Activated CD4-positive, alpha-beta T cell treated with anti-CD3 and anti-CD28 coated beads for 48 hours (primary cell): Measurements from ENCODE around the gene SIRT2.
"Not testable (repeated sequence)": the region's sequence is repeated elsewhere in the genome, so short reads cannot be mapped to it uniquely, and the experiment has no call there.

Experiments
- DNase-seq: peaks from one replicate; pipeline ENCODE4 v3.0.0-alpha.2; 2020

SIRT2 gene

GRCh38 chr19:38842439-38843174 is 56.8 kb downstream of the SIRT2 start:
- DNase-seq: peak; percentile 71

- peak; percentile 44 for DNase-seq
Observed at GRCh38 chr19:38841787-38842438, 57.5 kb downstream of the SIRT2 start.

DNA sequence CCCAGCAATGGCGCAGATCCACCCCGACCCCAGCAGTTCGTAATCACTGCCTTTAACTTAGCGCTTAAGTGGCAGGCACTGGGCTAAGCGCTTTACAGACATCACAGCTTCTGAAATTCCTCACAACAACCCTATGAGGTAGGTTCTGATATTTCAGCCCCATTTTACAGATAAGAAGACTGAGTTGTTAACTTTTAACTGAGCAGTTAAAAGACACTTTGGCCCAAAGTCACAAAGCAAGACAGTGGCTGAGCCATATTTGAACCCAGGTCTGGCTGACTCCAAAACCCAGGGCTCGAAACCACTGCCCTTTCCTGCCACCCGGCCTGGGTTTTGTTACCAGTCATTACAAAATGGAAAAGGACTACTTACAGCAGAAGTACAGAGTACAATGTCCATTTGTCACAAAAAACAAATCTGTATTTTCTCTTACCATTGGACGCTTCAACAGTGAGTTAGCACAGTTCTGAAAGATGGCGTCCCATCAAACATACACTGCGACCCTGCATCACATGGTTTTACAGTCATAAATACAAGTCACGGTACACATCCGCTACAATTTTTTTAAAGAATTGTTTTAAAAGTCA is 58.1 kb downstream of the SIRT2 start:
- DNase-seq: no peak

- no peak for DNase-seq
Observed at GRCh38 chr19:38840583-38840968, 58.8 kb downstream of the SIRT2 start.

DNA sequence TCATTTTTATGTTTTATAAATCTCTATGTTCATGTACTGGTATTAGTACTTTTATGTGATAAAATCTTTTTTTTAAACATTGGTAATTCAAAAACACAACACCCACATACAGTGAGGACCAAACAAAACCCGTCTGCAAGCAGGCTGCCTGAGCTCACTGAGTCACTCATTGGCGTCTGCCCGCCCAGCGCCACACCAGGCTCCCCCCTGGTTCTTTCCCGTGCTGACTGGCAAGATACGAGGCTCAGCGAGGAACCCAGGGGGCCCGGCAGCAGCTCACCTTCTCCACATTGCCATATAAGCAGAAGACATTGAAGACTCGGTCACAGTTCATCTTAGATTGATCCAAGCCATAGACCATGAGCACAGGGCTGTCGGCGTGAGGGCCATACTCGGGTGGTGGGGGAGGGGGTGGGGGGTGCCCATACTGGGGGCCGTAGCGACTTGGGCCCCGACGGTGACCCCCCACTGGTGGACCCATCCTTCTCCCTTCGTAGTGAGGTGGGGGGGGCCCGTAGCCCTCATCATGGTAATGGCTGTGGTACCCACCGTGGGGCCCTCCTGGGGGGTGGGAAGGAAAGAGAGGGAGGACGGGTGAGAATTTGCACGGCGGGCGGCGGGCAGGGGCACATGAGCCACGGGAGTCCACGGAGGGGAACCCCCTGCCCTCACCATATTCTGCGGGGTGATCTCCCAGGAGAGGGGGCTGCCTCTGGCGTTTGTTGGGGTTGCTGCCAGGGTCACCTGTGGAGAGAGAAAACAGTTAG is 59.4 kb downstream of the SIRT2 start:
- DNase-seq: peak; percentile 47

GRCh38 chr19:38838986-38839761 is 60.2 kb downstream of the SIRT2 start:
- no peak for DNase-seq

- peak; percentile 80 for DNase-seq
Observed at GRCh38 chr19:38838208-38838985, 61.0 kb downstream of the SIRT2 start.

- DNase-seq: no peak
Observed at GRCh38 chr19:38837656-38838121, 61.7 kb downstream of the SIRT2 start.

DNA sequence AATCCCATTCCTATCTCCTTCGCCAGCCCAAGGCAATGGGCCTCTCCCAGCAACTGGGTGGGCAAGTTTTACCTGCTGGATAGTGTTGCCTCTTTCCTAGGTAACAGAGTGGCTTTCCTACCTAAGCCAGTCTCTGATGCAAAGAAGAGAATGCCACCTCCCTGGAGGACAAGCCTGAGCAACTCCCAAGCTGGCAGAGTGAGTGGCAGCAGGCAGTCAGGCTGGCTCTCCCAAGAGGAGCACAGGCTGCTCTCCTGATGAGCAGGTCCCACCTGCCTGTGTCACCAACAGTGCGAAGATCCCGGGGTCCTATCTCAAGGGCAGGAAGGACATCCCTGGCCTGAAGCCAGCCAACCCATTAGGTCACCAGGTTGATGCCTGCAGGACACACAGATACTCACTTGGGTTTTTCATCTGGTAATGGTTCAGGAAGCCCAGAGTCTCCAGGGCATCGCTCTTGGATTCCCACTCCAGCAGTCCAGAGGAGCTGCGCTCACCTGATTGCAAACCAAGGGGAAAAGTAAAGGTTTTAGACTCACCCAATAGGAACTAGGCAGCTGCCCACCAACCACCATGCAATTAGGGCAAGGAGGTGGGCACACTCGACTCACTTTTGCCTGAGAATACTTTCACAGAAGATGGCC is 62.3 kb downstream of the SIRT2 start:
- DNase-seq: no peak

- DNase-seq: no peak
Observed at GRCh38 chr19:38836159-38836982, 63.0 kb downstream of the SIRT2 start.

DNA sequence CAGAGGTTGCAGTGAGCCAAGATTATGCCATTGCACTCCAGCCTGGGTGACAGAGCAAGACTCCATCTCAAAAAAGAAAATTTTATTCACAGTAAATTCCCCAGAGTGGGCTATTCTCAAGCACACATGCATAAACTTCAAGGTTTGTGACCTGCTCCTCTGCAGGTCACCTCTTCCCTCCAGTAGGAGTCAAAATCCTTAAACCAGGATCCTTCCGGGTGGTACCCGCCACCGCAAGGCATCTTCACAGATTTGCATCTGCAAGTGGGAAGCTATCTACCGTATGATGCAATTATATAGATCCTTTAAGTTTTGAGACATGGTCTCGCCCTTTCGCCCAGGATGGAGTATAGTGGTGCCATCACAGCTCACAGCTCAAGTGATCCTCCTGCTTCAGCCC is 64.8 kb downstream of the SIRT2 start:
- no peak for DNase-seq

- DNase-seq: no peak
Observed at GRCh38 chr19:38834104-38834490, 65.3 kb downstream of the SIRT2 start.

DNA sequence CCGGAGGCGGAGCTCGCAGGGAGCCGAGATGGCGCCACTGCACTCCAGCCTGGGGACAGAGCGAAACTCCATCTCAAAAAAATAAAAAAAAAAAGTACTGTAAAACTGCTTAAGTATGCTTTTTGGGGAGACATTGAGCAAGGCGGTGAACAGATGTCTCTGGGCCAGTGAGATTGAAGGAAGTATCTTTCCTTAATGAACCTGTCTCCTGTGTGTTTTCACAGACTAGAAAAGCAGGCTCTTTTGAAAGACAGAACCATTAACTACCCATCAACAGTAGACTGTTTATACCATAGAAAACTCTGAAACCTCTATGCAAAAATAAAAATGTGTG is 66.4 kb downstream of the SIRT2 start:
- no peak for DNase-seq

DNA sequence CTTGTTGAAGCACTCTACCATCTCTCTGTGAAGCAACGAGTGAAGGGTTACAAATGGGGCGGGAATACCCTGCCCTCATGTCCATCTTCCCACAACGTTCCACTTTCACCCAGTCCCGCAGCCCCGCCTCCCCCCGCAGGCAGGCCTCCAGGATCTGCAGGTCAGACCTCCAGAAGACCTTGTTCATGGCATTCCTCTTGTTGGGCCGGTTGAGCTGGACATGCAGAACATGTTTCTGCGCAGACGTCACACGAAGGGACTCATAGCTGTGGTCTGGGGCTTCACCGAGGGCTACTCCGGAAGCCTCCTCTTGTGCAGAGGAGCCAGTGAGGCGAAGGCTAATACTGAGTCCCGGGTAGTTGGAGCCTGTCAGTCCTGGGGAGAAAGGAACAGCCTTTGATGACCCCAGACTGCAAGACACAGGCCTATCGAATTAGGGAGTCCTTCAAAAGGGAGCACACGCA is 68.2 kb downstream of the SIRT2 start:
- peak; percentile 36 for DNase-seq

DNA sequence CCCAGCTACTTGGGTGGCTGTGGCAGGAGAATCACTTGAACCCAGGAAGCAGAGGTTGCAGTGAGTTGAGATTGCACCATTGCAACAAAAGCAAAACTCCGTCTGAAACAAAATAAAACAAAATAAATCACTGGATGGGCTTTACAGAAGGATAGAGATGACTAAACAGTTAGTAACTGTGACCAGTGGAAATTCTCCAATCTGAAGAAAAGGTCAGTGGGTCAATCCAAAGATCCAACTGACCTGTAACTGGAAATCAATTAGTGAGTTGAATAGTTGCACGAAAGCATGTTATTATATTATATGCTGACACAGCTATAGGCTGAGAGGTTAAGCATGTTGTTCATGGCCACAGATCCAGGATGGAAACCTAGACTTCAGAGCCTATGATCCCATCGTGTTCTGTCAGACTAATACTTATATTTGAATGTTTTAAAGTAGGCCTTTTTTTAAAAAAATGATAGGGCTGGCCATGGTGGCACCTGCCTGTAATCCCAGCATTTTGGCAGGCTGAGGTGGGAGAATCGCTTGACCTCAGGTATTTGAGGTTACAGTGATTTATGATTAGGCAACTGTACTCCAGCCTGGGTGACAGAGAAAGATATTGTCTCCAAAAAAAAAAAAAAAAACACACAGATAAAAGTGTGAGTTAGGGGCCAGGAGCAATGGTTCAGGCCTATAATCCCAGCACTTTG is 69.2 kb downstream of the SIRT2 start:
- no peak for DNase-seq

GRCh38 chr19:38829203-38829602 is 70.2 kb downstream of the SIRT2 start:
- DNase-seq: not testable (repeated sequence)
